ENCODE data around the gene PSME2. TPM values are rescaled to one million over a fixed set of nuclear protein-coding genes. Genes with fewer than 3 reads are reported as not detected.

The PSME2 gene
- total and polyA plus RNA-seq, 2 of the 13 experiments (the other 11 are each of a cell fraction or from before 2014, with no cell fraction given), result 332 to 716 TPM

DNA sequence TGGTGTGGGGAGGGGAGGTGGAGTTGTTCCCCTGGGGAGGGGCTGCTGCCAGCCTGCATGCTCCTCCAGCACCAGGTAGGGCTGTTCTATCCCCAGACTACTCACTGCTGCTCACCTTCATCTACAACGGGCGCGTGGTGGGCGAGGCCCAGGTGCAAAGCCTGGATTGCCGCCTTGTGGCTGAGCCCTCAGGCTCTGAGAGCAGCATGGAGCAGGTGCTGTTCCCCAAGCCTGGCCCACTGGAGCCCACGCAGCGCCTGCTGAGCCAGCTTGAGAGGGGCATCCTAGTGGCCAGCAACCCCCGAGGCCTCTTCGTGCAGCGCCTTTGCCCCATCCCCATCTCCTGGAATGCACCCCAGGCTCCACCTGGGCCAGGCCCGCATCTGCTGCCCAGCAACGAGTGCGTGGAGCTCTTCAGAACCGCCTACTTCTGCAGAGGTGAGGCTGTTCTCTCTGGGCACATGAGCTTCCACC lies 18.1 kb upstream of the PSME2 start (continued):
- TF ChIP-seq, protein P1, sequence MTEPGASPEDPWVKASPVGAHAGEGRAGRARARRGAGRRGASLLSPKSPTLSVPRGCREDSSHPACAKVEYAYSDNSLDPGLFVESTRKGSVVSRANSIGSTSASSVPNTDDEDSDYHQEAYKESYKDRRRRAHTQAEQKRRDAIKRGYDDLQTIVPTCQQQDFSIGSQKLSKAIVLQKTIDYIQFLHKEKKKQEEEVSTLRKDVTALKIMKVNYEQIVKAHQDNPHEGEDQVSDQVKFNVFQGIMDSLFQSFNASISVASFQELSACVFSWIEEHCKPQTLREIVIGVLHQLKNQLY (CRISPR knock-in tag; IDR thresholded peaks at IDR 0.05), result no peak
- TF ChIP-seq ZNF225 (CRISPR knock-in tag; IDR thresholded peaks at IDR 0.05) (no peak), PTBP1 (IDR thresholded peaks at IDR 0.05; ENCODE audit: low read depth, low read length, poor library complexity, severe bottlenecking) (no peak), RBFOX2 (IDR thresholded peaks at IDR 0.05; ENCODE audit: low read depth, low read length) (peak; percentile 64), ZNF644 (CRISPR knock-in tag; IDR thresholded peaks at IDR 0.05; ENCODE audit: low read depth) (no peak), ZC3H13 (CRISPR knock-in tag; IDR thresholded peaks at IDR 0.05) (no peak), ZNF530 (CRISPR knock-in tag; IDR thresholded peaks at IDR 0.05; ENCODE audit: low read depth) (no peak), WIZ (CRISPR knock-in tag; IDR thresholded peaks at IDR 0.05) (no peak), ZNF441 (CRISPR knock-in tag; IDR thresholded peaks at IDR 0.05; ENCODE audit: borderline replicate concordance) (no peak), SYNCRIP (IDR thresholded peaks at IDR 0.05; ENCODE audit: insufficient read depth, low read depth, low read length) (no peak), CREM (IDR thresholded peaks at IDR 0.05) (no peak), CREM (CRISPR knock-in tag; IDR thresholded peaks at IDR 0.05) (no peak), ZNF550 (CRISPR knock-in tag; IDR thresholded peaks at IDR 0.05; ENCODE audit: borderline replicate concordance) (0 out of 2 replicates have a peak, but pooled peaks have one; percentile 39), ZNF749 (CRISPR knock-in tag; IDR thresholded peaks at IDR 0.05; ENCODE audit: borderline replicate concordance) (no peak), HOXA3 (CRISPR knock-in tag; IDR thresholded peaks at IDR 0.05) (no peak)
- TF ChIP-seq, protein P2, sequence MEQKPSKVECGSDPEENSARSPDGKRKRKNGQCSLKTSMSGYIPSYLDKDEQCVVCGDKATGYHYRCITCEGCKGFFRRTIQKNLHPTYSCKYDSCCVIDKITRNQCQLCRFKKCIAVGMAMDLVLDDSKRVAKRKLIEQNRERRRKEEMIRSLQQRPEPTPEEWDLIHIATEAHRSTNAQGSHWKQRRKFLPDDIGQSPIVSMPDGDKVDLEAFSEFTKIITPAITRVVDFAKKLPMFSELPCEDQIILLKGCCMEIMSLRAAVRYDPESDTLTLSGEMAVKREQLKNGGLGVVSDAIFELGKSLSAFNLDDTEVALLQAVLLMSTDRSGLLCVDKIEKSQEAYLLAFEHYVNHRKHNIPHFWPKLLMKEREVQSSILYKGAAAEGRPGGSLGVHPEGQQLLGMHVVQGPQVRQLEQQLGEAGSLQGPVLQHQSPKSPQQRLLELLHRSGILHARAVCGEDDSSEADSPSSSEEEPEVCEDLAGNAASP (CRISPR knock-in tag; IDR thresholded peaks at IDR 0.05; ENCODE audit: borderline replicate concordance), result no peak
- TF ChIP-seq, protein P3, sequence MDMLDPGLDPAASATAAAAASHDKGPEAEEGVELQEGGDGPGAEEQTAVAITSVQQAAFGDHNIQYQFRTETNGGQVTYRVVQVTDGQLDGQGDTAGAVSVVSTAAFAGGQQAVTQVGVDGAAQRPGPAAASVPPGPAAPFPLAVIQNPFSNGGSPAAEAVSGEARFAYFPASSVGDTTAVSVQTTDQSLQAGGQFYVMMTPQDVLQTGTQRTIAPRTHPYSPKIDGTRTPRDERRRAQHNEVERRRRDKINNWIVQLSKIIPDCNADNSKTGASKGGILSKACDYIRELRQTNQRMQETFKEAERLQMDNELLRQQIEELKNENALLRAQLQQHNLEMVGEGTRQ (IDR thresholded peaks at IDR 0.05; ENCODE audit: low read depth, low read length), result no peak
- TF ChIP-seq, protein P3 (CRISPR knock-in tag; IDR thresholded peaks at IDR 0.05; ENCODE audit: borderline replicate concordance), result no peak
- TF ChIP-seq, protein P4, sequence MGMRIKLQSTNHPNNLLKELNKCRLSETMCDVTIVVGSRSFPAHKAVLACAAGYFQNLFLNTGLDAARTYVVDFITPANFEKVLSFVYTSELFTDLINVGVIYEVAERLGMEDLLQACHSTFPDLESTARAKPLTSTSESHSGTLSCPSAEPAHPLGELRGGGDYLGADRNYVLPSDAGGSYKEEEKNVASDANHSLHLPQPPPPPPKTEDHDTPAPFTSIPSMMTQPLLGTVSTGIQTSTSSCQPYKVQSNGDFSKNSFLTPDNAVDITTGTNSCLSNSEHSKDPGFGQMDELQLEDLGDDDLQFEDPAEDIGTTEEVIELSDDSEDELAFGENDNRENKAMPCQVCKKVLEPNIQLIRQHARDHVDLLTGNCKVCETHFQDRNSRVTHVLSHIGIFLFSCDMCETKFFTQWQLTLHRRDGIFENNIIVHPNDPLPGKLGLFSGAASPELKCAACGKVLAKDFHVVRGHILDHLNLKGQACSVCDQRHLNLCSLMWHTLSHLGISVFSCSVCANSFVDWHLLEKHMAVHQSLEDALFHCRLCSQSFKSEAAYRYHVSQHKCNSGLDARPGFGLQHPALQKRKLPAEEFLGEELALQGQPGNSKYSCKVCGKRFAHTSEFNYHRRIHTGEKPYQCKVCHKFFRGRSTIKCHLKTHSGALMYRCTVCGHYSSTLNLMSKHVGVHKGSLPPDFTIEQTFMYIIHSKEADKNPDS (CRISPR knock-in tag; IDR thresholded peaks at IDR 0.05), result no peak
- TF ChIP-seq, protein P5, sequence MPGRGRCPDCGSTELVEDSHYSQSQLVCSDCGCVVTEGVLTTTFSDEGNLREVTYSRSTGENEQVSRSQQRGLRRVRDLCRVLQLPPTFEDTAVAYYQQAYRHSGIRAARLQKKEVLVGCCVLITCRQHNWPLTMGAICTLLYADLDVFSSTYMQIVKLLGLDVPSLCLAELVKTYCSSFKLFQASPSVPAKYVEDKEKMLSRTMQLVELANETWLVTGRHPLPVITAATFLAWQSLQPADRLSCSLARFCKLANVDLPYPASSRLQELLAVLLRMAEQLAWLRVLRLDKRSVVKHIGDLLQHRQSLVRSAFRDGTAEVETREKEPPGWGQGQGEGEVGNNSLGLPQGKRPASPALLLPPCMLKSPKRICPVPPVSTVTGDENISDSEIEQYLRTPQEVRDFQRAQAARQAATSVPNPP (CRISPR knock-in tag; IDR thresholded peaks at IDR 0.05), result no peak
